Prostate gland (tissue), 2 donors: ENCODE measurements around the gene ZBTB25.

ENCODE experiments used
- CTCF ChIP-seq, 4 experiments: fragments of 200-600 bp in 2 of 4; fragments of 450-650 bp in 2 of 4; sonication (generic) in 2 of 4; IDR thresholded peaks; 1 replicate in 3 of 4; 2 replicates in 1 of 4; pipeline ENCODE4 v1.5.1; 2016 to 2019; ENCODE audit warnings: antibody characterized with exemption in 4 of 4, mild to moderate bottlenecking in 2 of 4, moderate library complexity in 2 of 4
- POLR2A ChIP-seq: fragments of 450-650 bp; IDR thresholded peaks from one replicate; pipeline ENCODE4 v1.6.1; 2016; ENCODE audit warnings: antibody characterized with exemption, mild to moderate bottlenecking

DNA sequence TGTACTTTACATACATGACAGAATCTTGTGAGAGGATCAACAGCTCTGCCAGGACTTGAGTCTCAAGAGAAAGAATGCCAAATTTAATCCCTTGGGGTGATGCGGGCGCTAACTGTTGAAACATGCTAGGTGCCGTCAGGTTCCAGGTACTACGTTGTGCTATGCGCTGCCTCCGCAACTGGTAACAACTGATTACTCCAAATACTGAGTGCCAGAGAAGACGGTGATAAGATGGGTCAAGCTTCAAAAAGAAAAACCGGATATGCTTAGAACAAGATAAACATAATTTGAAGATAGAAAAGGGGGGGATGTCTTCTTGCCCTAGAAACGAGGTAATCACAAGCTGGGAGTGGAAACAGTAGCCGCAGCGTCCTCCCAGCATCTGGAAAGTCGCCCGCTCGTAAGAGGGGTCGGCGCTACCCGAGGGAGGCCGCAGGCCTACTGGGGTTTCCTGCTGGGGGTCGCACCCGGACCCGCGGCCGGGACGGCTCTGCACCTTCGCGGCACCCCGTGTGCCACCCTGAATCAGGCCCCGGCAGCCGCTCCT is 678 bp downstream of the ZBTB25 start:
- TF ChIP-seq CTCF (IDR thresholded peaks at IDR 0.05): no peak
- TF ChIP-seq POLR2A: no peak
